Right cardiac atrium (tissue), 5 donors: ENCODE results near the gene ADAMTS17. TPM values are rescaled to one million over a fixed set of nuclear protein-coding genes. Genes with fewer than 3 reads are reported as not detected.

Experiments used
- ATAC-seq, 2 donors: fragments of 200-7000 bp; cut with Tn5 transposase; one replicate each; pipeline versions ENCODE4 v1.8.0 to v1.9.1; 2020; ENCODE audit warnings: moderate library complexity in 2 of 2, mild to moderate bottlenecking in 1 of 2
- DNase-seq, 3 donors: peaks; one replicate each; pipeline ENCODE4 v3.0.0-alpha.2; 2020
- H3K27ac ChIP-seq: one replicate; pipeline ENCODE4 v1.5.1; 2013; ENCODE audit warnings: mild to moderate bottlenecking, low read length, control low read depth, moderate library complexity
- H3K27me3 ChIP-seq: one replicate; pipeline ENCODE4 v1.6.1; 2013; ENCODE audit not compliant: control insufficient read depth, insufficient read depth
- H3K4me1 ChIP-seq: one replicate; pipeline ENCODE4 v1.6.1; 2013; ENCODE audit warnings: low read length; ENCODE audit not compliant: control insufficient read depth, insufficient read depth
- H3K4me3 ChIP-seq: one replicate; pipeline ENCODE4 v1.5.1; 2013; ENCODE audit warnings: low read length, control low read depth
- H3K9me3 ChIP-seq: one replicate; pipeline ENCODE4 v1.6.1; 2013; ENCODE audit warnings: low read length; ENCODE audit not compliant: control insufficient read depth
- WGBS: extraction: QIAGEN DNeasy Blood & Tissue Kit; methylation state at CpG from one replicate; pipeline ENCODE4 v1.1.7; 2013; 5-methylcytosine and 5-hydroxymethylcytosine counted together
- intact Hi-C, 4 donors: fragments of 100-400 bp; cut with DNase I; formaldehyde crosslinking; loops; one replicate each; pipeline versions ENCODE4 v1.11.0 to v1.14.0; 2022 to 2023
- polyA plus RNA-seq: library from polyadenylated mRNA; stranded (reverse); fragments of 200-250 nt; gene quantifications from one replicate; pipeline ENCODE4 v1.2.3, GENCODE V29; 2013
- total RNA-seq, 4 donors: library from RNA; stranded (reverse); fragmentation: NEBNext Ultra II Directional; extraction: Animal tissue kit (Norgen Biotek cat#: 25700); gene quantifications; one replicate each; pipeline ENCODE4 v1.2.1, GENCODE V29; 2021
- donor health status: healthy with polysubstance abuse.
- donor health status: DM: no; HTN: yes; CAD: no.
- donor health status: DM: no; HTN: no; CAD: no.
- donor health status: DM: no; HTN: yes; CAD: no; lungs with severe emphysema.
- donor health status: DM: yes; HTN: yes; CAD: no.

ADAMTS17 gene
- total and polyA plus RNA-seq, 5 donors: 1.2 to 6.5 (median 2.6) TPM

DNA sequence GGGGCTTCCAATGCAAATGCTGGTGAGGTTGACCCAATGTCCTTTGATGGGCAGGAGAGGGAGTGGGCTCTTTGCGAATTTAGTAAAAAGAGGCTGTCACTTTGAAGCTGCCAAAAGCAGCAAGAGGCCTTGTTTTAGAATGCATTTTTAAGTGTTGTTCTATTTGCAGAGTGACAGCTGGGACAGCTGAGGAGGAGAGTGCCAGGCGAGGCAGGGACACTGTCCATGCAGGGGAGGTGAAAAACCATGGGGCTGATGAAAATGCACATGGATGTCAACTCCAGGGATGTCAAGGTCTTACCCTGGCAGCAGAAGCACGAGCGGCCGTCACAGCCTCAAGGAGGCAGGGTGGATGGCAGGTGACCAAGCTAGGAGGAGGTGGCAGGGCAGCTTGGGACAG is 279.8 kb downstream of the ADAMTS17 start:
- H3K4me1 ChIP-seq: no peaks in the 10 kb centered on the region
- no peaks in the 10 kb centered on the region for H3K27me3 ChIP-seq
- no peak overlapping the region for H3K4me3 ChIP-seq
- 61% methylated on average over 5 of the region's 5 CpGs for WGBS
- ATAC-seq (peak in 1 of 2 donors; percentile 53), DNase-seq (no peak)
- peak overlapping the region; percentile 5 for H3K27ac ChIP-seq
- intact Hi-C loops: no loop called here
- no peaks in the 10 kb centered on the region for H3K9me3 ChIP-seq

GRCh38 chr15:100060276-100060926 is 281.4 kb downstream of the ADAMTS17 start:
- no peak for DNase-seq
- Histone ChIP-seq H3K4me1 (no peaks in the 10 kb centered on the region), H3K4me3 (no peak overlapping the region), H3K9me3 (no peaks in the 10 kb centered on the region), H3K27me3 (no peaks in the 10 kb centered on the region), H3K27ac (no peak overlapping the region)
- intact Hi-C loops: no loop called here
- peak; percentile 40 to 51 for ATAC-seq
- 55% methylated on average over 10 of the region's 10 CpGs for WGBS

DNA sequence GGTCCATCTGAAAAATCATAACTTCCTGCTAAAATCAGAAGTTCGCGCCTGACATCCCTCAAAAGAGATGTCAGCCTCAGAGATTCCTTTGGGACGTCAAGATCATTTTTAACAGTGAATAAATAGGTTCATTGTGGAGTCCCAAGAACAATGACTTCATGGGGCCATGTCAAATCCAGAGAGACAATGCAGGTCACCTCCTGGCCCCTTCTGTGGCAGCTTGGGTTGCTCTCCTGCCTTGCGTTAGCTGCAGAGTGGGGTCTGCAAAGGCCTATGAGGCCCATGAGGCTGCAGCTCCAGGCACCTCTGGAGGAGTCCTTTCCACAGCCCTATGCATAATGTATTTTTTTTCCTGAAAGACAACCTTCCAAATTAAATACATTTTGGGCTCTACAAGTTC is 282.3 kb downstream of the ADAMTS17 start:
- no peak for DNase-seq
- ATAC-seq: no peak
- 95% methylated on average over 4 of the region's 4 CpGs for WGBS
- intact Hi-C loops: no loop called here
- Histone ChIP-seq H3K4me1 (no peaks in the 10 kb centered on the region), H3K9me3 (no peaks in the 10 kb centered on the region), H3K27ac (no peak overlapping the region), H3K4me3 (no peak overlapping the region), H3K27me3 (no peaks in the 10 kb centered on the region)

DNA sequence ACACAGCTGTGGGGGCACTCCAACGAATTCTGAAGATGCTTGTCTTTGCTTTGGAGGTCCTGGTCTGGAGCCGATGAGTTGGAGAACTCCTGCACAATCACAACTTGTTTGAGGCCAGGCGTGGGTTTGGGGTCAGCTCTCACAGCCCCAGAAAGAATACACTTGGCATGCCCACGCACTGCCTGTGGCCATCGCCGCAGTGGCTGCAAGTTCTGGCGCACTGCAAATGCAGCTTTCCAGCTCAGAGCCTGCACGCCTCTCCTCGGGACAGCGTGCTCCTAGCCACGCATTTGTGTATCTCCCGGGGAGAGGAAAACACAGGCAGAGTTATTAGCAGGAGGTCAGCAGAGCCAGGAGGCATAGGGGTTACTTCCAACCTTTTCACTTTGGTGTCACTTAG is 282.7 kb downstream of the ADAMTS17 start:
- no peak for ATAC-seq
- no peak overlapping the region for H3K4me3 ChIP-seq
- no peaks in the 10 kb centered on the region for H3K9me3 ChIP-seq
- intact Hi-C loops: no loop called here
- no peaks in the 10 kb centered on the region for H3K4me1 ChIP-seq
- no peak for DNase-seq
- WGBS: 82% methylated on average over 12 of the region's 12 CpGs
- no peaks in the 10 kb centered on the region for H3K27me3 ChIP-seq
- H3K27ac ChIP-seq: no peak overlapping the region

DNA sequence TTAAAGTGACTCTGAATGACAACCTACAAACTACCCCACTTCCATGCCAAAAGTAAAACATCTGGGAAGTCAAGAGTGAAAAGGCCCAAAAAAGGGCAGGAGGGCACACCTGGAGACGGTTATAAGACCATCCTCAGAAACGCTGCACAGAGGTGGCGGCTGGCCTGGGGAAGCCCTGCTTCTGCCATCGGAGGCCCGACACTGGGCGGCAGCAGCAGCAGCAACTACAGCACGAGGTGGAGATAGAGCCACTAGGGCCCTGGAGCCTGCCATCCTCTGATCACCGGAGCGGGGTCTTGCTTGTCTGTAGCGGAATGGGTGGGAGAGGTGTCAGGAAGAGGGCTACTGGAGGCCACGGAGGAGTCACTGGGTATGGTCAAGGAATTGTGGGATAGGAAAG is 283.3 kb downstream of the ADAMTS17 start:
- intact Hi-C loops: no loop called here
- 94% methylated on average over 11 of the region's 11 CpGs for WGBS
- no peak for DNase-seq
- ATAC-seq: no peak
- Histone ChIP-seq H3K4me3 (no peak overlapping the region), H3K27me3 (no peaks in the 10 kb centered on the region), H3K27ac (no peak overlapping the region), H3K4me1 (no peaks in the 10 kb centered on the region), H3K9me3 (no peaks in the 10 kb centered on the region)

GRCh38 chr15:100057281-100057680 is 284.5 kb downstream of the ADAMTS17 start:
- Histone ChIP-seq H3K27ac (no peak overlapping the region), H3K9me3 (no peaks in the 10 kb centered on the region), H3K4me1 (no peaks in the 10 kb centered on the region), H3K27me3 (no peaks in the 10 kb centered on the region), H3K4me3 (no peak overlapping the region)
- no peak for DNase-seq
- WGBS: 94% methylated on average over 8 of the region's 8 CpGs
- ATAC-seq: no peak
- intact Hi-C loops: no loop called here

GRCh38 chr15:100056411-100057072 is 285.2 kb downstream of the ADAMTS17 start:
- H3K9me3 ChIP-seq: no peaks in the 10 kb centered on the region
- ATAC-seq (no peak), DNase-seq (no peak)
- H3K4me1 ChIP-seq: no peaks in the 10 kb centered on the region
- H3K4me3 ChIP-seq: no peak overlapping the region
- H3K27me3 ChIP-seq: no peaks in the 10 kb centered on the region
- intact Hi-C loops: no loop called here
- WGBS: 95% methylated on average over 14 of the region's 14 CpGs
- no peak overlapping the region for H3K27ac ChIP-seq

GRCh38 chr15:100055821-100056220 is 286.0 kb downstream of the ADAMTS17 start:
- no peaks in the 10 kb centered on the region for H3K9me3 ChIP-seq
- intact Hi-C loops: no loop called here
- no peaks in the 10 kb centered on the region for H3K4me1 ChIP-seq
- no peaks in the 10 kb centered on the region for H3K27me3 ChIP-seq
- no peak overlapping the region for H3K27ac ChIP-seq
- WGBS: 93% methylated on average over 2 of the region's 2 CpGs
- ATAC-seq (no peak), DNase-seq (no peak)
- no peak overlapping the region for H3K4me3 ChIP-seq

DNA sequence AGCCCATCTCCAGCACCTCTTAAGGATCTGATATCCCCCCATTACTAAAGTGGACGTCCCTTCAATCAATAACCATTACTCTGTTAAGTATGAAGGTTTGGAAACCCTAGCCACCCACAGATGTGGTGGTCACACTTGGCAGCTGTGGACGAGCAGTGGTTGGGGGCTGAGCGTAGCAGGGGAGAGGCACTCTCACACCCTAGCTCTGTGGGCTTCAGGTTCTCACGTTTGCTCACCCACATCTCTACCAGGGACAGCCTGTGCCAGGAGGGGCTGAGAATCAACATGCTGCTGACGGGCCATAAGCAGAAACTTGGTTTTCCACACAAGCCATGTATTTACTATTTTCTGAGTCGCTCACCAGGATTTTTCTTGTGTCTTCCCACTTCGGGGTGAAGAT is 287.2 kb downstream of the ADAMTS17 start:
- H3K9me3 ChIP-seq: no peaks in the 10 kb centered on the region
- 80% methylated on average over 7 of the region's 7 CpGs for WGBS
- no peaks in the 10 kb centered on the region for H3K27me3 ChIP-seq
- intact Hi-C loops: no loop called here
- no peak for DNase-seq
- H3K4me3 ChIP-seq: no peak overlapping the region
- H3K4me1 ChIP-seq: no peaks in the 10 kb centered on the region
- ATAC-seq: no peak
- H3K27ac ChIP-seq: no peak overlapping the region

DNA sequence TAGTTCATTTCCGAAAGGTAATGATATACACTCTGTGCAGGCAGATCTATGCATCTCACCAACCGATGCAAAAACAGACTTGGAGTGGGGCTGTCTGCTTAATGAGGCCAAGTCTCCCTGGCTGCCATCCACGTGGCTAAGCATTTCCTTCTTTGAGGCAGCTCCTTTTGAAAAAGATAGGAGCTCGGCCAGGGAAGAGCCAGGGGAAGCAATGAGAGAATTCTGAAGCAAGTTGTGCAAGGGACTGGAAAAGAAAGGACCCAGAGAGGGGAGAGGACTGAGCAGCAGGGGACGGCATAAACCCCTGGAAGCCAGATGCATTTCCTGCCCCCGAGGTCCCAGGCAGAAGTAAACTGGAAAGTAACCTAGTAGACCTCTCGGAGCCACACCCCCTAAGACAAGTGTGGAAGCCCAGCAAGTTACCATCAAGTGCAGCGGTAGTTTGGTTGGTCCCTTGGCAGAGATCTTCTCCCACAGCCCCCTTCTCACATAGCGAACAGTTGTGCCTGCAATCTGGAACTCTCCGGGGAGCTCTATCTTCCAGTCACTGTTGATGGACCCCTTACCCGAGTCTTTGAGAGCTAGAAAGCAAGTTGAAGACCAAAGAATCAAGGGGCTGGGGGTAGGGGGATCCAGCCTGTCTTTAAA is 288.2 kb downstream of the ADAMTS17 start:
- no peaks in the 10 kb centered on the region for H3K27me3 ChIP-seq
- H3K4me3 ChIP-seq: no peak overlapping the region
- no peak for ATAC-seq
- 50% methylated on average over 11 of the region's 11 CpGs for WGBS
- DNase-seq: no peak
- H3K9me3 ChIP-seq: no peaks in the 10 kb centered on the region
- H3K27ac ChIP-seq: no peak overlapping the region
- H3K4me1 ChIP-seq: no peaks in the 10 kb centered on the region
- intact Hi-C loops: no loop called here

DNA sequence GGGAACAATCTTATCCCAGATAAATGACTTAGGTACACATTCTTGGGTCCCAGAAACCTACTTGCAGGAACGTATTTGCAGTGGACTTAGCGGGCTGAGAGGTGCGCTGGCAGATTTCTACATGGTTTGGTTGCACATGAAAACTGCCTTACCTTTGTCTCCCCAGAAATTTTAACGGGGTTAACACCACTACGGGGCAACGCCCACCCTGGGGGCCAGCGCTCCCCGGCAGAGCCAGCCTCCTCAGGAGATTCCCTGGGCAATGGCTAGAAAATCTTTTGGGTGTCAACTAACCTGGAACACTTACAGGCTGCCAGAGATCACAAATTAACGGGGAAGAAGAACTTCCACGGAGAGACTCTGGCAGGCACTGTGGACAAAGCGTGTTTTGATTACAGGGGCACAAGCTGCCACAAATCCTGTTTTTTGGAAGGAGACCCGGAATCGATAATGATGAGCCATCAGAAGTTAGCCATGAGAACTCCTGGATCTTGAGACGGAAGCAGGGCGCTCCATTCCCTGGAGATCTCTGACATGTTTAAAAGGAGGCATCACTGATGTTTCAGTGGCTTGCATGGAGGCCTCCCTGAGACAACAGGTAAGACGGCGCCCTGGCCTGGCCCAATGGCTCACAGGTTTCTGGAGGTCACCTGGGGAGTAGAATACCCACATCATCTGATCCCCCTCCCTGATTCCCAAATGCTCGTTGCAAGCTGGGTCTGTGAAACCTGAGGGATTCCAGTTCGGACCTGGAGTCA is 288.9 kb downstream of the ADAMTS17 start:
- Histone ChIP-seq H3K4me3 (no peak overlapping the region), H3K4me1 (no peaks in the 10 kb centered on the region), H3K27me3 (no peaks in the 10 kb centered on the region), H3K9me3 (no peaks in the 10 kb centered on the region), H3K27ac (no peak overlapping the region)
- ATAC-seq (no peak), DNase-seq (no peak)
- intact Hi-C loops: no loop called here
- 84% methylated on average over 19 of the region's 19 CpGs for WGBS
